HG02571 (cell line): ENCODE data around the gene DNAL1.
"Not testable (repeated sequence)": the region's sequence is repeated elsewhere in the genome, so short reads cannot be mapped to it uniquely, and the experiment has no call there.

ENCODE experiments used
- ATAC-seq: cut with Tn5 transposase; IDR thresholded peaks from one replicate; pipeline ENCODE4 v1.9.1; 2021; ENCODE audit warnings: mild to moderate bottlenecking, moderate library complexity; ENCODE audit not compliant: unreplicated experiment

The DNAL1 gene

GRCh38 chr14:73644531-73645247, at the start of gene DNAL1:
TSS of gene DNAL1 (plus strand) at chr14:73644986. CDS start at chr14:73645040, 54 bp downstream.
- ATAC-seq, result peak; percentile 95

- ATAC-seq, result no peak
Observed at GRCh38 chr14:73599499-73599898, 45.3 kb upstream of the DNAL1 start.

DNA sequence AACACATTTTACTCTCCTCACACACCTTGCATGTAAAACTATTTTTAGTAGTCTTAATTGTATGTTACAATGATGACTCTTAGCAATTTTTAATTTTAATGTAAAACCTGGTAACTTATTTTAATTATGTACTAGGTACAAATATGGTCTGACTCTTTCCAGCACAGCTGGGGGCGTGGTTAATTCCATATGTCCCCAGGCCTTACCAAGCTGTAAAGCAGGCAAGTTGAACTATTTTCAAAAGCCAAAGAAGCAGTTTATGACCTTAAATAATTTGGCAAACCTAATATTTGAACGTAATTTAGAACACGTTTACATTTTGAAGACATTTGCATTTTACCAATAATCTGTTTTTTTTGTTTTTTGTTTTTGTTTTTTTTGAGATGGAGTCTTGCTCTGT, 41.8 kb upstream of the DNAL1 start:
- ATAC-seq, result no peak

DNA sequence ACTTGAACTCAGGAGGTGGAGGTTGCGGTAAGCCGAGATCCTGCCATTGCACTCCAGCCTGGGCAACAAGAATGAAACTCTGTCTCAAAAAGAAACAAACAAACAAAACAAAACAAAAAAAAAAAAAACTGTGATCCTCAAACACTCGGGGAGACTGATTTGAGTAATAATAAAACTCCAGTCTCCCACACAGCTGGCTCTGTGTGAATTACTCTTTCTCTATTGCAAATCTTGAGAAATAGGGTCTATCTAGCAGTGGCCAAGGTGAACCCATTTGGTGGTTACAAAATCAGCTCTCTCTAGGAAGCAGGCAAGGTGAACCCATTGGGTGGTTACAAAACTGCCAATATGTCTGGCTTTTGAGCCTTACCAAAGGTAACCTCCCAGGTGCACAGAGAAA, 38.5 kb upstream of the DNAL1 start:
- ATAC-seq, result no peak

DNA sequence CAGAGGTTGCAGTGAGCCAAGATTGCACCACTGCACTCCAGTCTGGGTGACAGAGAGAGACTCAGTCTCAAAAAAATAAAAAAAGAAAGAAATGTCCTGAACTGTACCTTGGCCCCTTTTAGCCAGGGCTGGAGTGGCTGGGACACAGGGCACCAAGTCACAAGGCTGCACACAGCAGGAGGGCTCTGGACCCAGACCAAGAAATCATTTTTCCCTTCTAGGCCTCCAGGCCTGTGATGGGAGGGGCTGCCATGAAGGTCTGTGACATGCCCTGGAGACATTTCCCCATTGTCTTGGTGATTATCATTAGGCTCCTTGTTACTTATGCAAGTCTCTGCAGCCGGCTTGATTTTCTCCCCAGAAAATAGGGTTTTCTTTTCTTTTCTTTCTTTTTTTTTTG, 37.5 kb upstream of the DNAL1 start:
- ATAC-seq, result no peak

- no peak for ATAC-seq
Observed at GRCh38 chr14:73610687-73611086, 34.1 kb upstream of the DNAL1 start.

DNA sequence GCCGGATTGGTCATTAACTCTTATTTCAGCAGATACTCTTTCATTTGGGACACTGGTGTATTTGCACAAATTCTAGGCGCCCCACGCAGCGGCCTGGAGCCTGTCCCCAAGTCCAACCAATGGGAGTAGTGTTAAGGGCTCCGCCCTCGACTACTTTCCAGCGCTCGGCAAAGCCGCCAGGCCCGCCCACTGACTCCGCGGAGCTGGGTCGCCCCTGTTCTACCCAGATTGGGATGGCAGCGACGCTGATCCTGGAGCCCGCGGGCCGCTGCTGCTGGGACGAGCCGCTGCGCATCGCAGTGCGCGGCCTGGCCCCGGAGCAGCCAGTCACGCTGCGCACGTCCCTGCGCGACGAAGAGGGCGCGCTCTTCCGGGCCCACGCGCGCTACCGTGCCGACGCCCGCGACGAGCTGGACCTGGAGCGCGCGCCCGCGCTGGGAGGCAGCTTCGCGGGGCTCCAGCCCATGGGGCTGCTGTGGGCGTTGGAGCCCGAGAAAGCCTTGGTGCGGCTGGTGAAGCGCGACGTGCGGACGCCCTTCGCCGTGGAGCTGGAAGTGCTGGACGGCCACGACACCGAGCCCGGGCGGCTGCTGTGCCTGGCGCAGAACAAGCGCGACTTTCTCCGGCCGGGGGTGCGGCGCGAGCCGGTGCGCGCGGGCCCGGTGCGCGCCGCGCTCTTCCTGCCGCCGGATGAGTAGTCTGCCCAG, 32.3 kb upstream of the DNAL1 start, which contains the start of gene ACOT6:
TSS of gene ACOT6 (plus strand) at position 179 of the 707 bp plus-strand sequence. CDS start at position 234, 55 bp downstream.
- ATAC-seq, result peak; percentile 71

- ATAC-seq, result no peak
Observed at GRCh38 chr14:73613046-73613383, 31.8 kb upstream of the DNAL1 start.

- no peak for ATAC-seq
Observed at GRCh38 chr14:73613419-73613963, 31.3 kb upstream of the DNAL1 start.

GRCh38 chr14:73616831-73617230, 28.0 kb upstream of the DNAL1 start:
- no peak for ATAC-seq

DNA sequence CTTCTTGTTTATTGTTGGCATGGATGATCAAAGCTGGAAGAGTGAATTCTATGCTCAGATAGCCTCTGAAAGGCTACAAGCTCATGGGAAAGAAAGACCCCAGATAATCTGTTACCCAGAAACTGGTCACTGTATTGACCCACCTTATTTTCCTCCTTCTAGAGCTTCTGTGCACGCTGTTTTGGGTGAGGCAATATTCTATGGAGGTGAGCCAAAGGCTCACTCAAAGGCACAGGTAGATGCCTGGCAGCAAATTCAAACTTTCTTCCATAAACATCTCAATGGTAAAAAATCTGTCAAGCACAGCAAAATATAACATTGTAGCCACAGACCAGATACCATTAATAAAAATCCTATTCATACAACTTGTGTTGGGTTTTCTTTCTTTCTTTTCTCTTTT, 25.3 kb upstream of the DNAL1 start:
- ATAC-seq, result no peak

DNA sequence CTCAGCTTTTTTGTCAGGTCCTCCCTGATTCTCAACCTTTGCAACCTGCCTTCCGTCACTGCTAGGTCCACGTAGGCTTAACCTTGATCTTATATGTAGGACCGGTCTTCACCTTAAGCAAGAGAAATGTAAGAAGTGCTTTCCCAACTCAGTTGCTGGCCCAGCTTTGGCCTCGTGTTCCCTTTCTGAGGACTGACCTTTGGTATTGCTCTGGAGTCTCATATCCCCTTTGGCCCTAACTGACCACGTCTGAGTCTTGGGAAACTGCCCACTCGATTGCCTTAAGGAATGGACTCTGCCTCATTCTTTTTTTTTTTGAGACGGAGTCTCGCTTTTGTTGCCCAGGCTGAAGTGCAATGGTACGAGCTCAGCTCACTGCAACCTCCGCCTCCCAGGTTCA, 24.5 kb upstream of the DNAL1 start:
- ATAC-seq, result no peak

- ATAC-seq, result no peak
Observed at GRCh38 chr14:73623504-73624054, 21.2 kb upstream of the DNAL1 start.

GRCh38 chr14:73625706-73626105, 19.1 kb upstream of the DNAL1 start:
- ATAC-seq, result no peak

DNA sequence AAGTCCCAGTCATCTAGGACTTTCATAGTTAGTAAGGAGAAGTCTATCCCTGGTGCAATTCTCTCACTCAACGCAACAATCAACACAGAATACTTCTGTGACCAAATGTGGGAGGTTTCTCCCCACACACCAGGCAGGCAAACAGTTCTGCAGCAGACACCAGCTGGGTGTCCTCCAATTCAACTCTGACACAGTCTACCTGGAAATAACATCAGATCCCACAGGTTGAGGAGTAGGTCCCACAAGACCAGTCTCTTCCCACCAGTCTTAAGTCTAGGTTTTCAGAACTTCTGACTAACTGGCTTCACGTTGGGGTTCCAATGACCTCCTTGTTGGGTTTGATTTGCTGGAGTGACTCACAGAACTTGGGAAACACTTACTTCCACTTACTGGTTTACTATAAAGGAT, 17.6 kb upstream of the DNAL1 start:
- ATAC-seq, result no peak

DNA sequence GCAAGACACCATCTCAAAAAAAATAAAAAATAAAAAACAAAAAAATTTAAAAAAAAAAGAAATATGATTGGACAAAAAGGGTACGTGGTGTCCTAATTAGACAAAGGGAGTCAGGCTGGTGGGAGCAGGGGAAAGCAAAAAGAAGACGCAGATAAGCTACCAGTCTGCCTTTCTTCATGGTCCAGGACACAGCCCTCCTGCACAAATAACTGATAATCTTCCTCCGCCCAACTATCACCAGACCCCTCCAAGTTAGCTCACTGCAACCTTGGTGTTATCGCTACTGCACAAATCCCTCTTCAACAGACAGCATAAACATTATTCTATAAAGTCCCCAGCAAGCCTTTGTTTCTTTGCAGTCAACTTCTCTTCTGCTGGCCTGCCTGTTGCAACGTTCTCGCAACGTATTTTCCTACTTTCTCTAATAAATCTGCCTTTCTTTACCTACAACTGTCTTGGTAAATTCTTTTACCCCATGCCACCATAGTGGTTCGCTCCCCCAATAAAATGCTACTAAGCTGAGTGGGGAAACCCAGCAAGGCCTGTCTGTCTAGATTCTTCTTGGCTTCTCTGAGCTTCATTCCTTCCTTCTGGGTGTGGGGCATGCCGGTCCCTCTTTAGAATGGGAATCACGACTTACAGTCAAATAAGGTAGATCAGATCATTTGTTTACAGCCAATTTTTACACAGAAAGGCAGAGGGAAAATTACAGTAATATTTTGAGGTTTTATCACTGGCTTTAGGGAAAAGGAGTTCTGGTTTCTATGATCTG, 14.6 kb upstream of the DNAL1 start:
- ATAC-seq, result no peak

DNA sequence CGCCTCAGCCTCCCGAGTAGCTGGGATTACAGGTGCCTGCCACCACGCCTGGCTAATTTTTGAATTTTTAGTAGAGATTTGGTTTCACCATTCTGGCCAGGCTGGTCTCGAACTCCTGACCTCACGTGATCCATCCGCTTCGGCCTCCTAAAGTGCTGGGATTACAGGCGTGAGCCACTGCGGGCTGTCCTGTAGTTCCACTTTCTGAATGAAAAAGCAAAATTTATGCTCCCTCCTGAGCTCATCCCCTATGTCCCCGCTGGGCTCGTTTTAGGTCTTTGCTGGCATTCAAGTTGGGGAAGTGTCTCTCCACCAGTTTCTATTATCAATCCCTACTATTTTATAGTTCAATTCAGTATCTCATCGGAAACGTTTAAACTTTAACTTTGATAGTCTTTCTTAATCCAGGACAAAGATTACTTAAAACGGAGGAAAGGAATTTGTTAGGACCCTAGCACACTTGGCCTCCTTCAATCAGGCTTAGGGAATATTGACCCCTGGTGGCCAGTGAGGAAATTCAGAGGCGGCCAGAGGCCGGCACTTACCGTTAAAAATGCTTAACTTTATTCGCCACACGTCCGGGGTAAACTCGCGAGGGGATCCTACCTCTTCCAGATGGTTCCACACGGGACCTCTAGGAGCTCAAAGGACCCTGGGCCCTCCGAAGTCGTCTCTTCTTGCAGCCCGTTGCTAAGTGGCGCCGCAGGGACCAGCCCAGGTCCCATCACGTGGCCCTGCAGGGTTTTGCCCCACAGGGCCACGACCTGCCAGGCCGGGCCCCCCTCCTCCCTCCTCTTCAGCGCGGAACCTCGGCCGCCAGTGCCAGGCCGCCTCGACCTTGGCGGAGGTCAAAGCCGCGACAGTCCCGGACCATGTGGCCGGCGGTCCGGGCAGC, 11.4 kb upstream of the DNAL1 start:
- peak; percentile 56 for ATAC-seq

- no peak for ATAC-seq
Observed at GRCh38 chr14:73634011-73634833, 10.6 kb upstream of the DNAL1 start.

DNA sequence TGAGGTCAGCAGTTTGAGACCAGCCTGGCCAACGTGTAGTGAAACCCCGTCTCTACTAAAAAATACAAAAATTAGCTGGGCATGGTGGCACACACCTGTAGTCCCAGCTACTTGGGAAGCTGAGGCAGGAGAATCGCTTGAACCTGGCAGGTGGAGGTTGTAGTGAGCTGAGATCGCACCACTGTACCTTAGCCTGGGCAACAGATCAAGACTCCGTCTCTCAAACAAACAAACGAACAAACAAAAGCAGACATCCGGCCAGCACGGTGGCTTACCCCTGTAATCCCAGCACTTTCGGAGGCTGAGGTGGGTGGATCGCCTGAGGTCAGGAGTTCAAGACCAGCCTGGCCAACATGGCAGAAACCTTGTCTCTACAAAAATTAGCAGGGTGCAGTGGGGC, 8.4 kb upstream of the DNAL1 start:
- ATAC-seq, result not testable (repeated sequence)
